Left lobe of liver (tissue), 2 donors: ENCODE measurements around the gene SLFN5. TPM values are rescaled to one million over a fixed set of nuclear protein-coding genes. Genes with fewer than 3 reads are reported as not detected.
"Not testable (repeated sequence)": the region's sequence is repeated elsewhere in the genome, so short reads cannot be mapped to it uniquely, and the experiment has no call there.

ENCODE experiments used
- ATAC-seq: fragments of 200-7000 bp; cut with Tn5 transposase; one replicate; pipeline ENCODE4 v1.9.1; 2020; ENCODE audit warnings: mild to moderate bottlenecking, moderate library complexity
- DNase-seq: peaks from one replicate; pipeline ENCODE4 v3.0.0-alpha.2; 2020; ENCODE audit warnings: low spot score
- total RNA-seq: library from RNA; stranded (reverse); gene quantifications from one replicate; pipeline ENCODE4 v1.2.1, GENCODE V29; 2021
- donor health status: DM: no; HTN: no; CAD: no; lungs with moderate emphysema.
- donor health status: DM: no; HTN: yes; CAD: no.

The SLFN5 gene
- total RNA-seq, 1 donor from 2014 or later, result 5.2 TPM

DNA sequence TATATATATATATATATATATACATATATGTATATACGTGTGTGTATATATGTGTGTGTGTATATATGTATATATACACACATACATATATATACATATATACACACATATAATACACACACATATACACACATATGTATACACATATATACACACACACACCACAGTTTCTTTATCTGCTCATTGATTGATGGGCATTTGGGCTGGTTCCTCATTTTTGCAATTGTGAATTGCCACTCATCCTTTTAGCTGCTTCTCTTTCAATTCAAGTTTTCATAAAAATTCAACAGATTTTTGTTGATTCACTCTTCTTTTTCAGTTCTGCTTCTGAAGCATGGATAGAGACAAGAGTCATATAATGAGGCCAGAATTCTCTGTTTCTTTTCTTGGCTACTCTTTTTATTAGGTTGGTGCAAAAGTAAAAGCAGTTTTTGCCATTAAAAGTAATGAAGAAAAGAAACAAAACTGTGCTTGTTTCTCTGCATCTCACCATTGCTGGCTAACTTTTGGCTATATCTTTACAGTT lies 44.5 kb downstream of the SLFN5 start:
- ATAC-seq (no peak), DNase-seq (no peak)

DNA sequence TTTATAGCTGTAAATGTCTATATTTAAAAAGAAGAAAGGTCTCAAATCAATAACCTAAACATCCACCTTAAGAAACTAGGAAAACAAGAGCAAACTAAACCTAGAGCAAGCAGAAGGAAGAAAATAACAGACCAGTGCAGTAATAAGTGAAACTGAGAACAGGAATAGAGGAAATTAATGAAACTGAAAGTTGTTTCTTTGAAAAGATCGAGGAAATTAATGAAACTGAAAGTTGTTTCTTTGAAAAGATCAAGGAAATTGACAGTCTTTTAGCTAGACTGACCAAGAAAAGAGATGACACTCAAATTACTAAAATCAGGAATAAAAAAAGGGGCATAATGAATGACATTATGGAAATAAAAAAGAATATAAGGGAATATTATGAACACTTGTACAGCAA lies 46.4 kb downstream of the SLFN5 start:
- DNase-seq (no peak), ATAC-seq (no peak)

DNA sequence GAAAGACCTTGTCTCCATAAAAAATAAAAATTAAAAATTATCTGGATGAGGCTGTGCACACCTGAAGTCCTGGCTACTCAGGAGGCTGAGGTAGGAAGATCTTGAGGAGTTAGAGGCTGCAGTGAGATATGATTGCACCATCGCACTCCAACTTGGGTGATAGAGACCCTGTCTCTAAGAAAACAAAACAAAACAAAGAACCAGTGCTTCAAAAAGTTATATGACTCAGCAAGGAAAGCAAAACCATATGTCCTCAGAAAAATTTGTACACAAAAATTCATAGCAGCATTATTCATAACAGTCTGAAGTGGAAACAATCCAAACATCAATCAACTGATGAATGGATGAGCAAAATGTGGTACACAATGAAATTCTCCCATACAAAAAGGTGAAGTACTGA lies 48.9 kb downstream of the SLFN5 start:
- DNase-seq (no peak), ATAC-seq (no peak)

DNA sequence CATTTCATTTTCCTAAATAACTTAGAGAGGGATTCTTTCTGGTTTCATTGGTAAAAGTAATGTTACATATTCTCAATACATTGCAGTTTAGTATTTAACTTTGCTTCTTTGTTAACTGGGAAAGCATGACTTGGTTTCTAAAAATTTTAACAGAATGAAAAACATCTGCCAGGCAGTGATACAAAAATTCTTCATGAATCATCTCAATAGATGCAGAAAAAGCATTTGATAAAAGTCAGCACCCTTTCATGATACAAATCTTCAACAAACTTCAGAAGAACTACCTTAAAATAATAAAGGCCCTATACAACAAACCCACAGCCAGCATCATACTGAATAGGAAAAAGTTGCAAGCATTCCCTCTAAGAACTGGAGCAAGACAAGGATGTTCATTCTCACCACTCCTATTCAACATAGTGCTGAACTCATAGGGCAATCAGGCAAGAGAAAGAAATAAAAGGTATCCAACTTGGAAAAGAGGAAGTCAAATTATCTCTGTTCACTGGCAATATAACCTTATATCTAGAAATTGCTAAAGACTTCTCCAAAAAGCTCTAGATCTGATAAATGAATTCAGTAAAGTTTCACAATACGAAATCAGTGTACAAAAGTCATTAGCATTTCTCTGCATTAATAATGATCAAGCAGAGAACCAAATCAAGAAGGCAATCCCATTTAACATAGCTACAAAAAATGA lies 50.4 kb downstream of the SLFN5 start:
- DNase-seq, result no peak
- ATAC-seq, result no peak

DNA sequence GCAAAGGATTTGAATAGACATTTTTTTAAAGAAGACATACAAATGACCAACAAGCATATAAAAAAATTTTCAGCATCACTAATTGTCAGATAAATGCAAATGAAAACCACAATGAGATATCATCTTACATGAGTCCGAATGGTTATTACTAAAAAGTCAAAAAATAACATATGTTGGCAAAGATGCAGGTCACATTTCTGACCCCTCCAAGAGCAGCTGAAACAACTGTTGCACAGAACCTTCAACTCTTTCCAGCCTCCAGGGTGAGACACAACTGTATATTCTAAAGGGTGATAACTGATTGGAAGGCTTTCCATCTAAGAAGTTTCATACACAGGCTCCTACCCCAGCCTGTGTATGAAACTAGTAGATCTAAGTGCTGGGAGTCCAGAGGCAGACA lies 51.9 kb downstream of the SLFN5 start:
- DNase-seq, result no peak
- ATAC-seq, result no peak

DNA sequence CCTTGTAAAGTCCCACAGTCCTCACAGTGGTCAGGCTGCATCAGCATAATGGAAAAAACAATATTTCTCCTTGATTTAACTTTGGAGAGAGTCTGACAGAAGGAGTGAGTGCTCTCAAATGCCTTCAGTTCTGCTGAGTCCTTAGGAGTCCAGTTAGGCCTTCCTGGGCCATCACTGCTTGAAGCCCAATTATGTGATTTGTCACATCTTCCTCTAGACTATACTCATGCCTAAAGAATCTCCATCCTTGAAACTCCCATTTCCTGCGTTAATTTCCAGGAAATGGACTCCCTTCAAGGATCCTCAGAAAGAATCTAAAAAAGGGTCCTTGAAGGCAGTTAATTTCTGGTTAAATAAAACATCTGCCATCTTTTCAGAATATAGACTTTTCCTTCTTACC lies 52.8 kb downstream of the SLFN5 start:
- DNase-seq, result no peak
- no peak for ATAC-seq

DNA sequence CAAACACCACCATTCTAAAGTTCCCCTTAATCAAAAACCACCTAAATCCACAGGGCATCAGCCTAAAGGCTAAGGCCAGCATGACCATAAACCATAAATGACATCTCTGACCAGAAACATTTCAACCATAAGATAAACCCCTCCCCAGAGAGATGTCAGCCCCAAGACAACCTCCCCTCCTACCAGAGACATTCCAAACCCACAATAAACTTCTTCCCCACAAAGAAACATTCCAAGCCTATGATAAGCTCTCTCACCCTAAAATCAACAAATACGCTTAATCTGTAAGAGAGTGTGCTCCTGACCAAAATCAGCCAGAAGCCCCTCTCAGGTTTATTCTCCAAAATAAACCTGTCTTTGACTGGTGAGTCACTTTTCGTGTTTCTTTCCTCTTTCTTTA lies 54.8 kb downstream of the SLFN5 start:
- DNase-seq (no peak), ATAC-seq (no peak)

DNA sequence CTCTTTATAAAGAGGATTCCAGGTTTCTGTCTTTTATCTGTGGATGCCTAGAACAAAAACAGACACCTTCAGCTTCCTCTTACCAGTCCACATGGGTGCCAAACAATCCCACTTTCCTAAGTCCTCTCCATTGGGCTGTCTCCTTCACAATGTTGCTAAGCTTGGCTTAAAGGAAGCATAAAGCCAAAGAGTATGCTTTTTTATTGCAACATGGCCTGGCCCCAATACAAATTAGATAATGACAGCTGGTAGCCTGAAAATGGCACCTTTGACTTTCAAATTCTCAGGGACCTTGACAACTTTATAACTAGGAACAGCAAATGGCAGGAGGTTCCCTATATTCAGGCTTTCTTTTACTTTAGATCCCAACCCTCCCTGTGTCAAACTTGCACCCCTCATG lies 55.8 kb downstream of the SLFN5 start:
- DNase-seq (no peak), ATAC-seq (no peak)

DNA sequence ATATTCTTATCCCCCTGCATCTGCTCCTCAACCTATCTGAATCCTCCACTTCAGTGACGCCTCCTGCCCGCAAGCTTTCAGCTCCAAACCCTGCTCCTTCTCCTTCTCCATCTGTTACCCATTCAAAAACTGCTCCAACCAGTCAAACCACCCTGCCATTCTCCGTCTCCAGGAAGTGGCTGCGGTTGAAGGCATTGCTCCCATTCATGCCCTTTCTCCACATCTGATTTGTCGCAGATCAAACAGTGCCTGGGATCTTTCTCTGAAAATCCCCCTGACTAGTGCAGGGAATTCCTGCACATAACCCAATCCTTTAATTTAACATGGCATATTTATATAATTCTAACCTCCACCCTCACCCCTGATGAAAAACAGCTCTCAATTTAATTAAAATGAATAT lies 56.3 kb downstream of the SLFN5 start:
- DNase-seq (no peak), ATAC-seq (no peak)

DNA sequence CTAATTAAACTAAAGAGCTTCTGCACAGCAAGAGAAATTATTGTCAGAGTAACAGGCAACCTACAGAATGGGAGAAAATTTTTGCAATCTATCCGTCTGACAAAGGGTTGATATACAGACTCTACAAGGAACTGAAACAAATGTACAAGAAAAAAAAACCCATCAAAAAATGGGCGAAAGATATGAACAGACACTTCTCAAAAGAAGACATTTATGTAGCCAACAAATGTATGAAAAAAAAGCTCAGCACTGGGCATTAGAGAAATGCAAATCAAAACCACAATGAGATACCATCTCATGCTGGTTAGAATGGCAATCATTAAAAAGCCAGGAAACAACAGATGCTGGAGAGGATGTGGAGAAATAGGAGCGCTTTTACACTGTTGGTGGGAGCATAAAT lies 66.5 kb downstream of the SLFN5 start:
- not testable (repeated sequence) for ATAC-seq, DNase-seq

DNA sequence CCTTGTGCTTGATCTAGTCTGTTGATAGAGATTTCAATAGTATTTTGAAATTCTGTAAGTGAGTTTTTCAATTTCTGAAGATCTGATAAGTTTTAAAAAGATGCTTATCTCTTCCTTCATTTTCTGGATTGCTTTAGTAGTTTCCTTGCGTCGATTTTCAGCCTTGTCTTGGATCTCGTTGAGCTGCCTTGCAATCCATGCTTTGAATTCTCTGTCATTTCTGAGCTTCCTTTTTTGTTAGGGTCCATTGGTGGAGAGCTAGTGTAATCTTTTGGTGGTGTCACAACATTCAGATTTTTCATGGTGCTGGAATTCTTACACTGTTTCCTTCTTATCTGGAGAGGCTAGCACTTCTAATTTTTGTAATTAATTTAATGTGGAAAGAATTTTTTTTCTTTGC lies 69.5 kb downstream of the SLFN5 start:
- ATAC-seq, result no peak
- DNase-seq, result no peak

DNA sequence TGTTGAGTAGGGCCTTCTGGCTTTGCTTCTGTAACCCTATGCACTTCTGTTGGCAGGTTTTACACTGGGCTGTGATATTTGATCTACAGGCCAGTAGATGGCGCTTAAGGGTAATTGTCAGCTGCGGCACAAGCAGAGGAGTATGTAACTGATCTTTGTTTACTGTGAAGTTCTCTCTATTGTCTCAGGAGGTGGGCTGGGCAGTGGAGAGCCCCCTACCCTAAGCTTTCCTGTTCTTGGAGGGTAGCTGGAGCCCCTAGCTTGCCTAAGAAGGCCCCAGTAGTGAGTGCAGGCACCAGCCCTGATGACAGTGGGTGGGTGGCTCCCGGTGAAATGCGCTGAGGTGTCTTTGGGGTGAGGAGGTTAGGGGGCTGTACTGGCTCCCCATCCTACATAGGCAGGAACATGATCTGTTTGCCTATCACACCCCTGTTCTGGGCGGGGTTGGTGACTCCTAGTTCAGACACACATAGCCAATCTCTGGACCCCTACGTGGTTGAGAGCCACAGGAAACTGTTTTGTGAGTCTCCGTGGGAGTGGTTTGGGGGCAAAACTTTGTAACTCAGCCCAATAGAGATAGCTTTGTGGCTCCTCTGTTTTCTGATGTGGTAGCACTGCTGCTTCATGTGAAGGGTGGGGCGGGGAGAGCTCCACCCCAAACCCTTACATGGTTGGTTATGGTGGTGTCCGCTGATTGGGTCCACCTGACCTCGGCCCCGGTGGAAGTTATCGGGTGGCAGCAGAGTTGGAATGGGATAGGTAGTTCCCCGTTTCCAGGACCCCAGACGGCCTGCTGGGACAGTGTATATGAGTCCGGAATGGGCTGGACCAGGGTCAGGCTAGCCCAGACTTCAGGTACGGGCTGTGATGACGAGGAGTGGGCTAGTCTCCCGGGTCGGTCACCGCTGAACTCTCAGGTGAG lies 70.2 kb downstream of the SLFN5 start:
- ATAC-seq (peak; percentile 98), DNase-seq (peak; percentile 52)

DNA sequence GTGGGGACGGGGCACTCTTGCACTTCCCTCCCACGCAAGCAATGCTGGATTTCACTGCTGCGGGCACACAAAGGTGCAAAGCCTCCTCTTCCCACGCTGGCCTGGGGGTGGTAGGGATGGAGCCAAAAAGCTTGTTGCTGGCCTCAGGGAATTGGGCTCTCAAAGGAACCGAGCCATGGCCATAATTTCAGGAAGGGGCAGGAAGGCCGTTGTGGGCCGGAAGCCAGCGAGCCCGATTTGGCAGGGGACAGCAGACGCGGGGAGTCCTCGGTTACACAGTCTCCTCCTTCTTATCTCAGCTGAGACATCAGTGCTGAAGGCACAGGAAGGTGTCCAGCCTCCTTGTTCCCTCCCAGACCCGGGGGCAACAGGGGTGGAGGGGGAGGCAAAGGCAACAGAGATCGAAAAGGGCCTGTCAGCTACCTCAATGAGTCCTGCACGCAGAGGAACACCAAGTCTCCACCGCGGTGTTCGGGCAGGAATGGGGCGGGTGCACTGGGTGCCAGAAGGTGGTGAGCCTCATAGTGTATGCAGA lies 71.1 kb downstream of the SLFN5 start:
- peak; percentile 49 for DNase-seq
- peak; percentile 12 for ATAC-seq

DNA sequence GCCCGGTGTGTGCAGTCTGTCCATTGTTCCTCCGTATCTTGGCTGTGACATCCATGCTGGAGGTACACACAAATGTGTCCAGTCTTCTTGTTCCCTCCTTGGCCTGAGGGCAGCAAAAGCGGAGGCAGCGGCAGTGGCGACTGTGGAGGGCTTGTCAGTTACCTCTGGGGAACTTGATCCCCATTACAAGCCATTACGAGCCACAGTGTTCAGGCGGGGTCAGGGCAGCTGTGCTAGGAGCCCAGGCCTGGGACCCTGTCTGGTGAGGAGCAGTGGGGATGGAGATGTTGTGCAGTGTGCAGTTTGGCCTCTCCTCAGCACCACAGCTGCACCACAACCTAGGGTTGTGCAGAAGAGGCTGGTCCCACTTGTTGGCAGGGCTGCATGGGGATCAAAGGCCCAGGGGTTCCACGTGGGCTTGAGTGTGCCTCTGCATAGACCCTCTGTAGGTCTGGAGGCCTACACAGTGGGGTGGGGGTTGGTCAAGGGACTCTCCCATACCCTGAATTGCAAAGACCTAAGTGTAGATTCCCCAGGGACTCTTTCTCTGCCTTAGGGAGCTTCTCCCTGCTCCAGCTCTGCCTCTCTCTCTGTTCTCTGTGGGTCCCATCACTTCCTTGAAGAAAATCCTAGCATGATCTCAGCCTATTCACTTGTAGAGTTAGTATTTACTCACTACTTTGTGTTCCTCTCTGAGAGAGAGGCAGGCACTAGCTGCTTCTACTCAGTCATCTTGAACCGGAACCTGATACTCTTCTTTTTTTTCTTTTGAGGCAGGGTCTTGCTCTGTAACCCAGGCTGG lies 71.7 kb downstream of the SLFN5 start:
- ATAC-seq, result no peak
- DNase-seq, result no peak

DNA sequence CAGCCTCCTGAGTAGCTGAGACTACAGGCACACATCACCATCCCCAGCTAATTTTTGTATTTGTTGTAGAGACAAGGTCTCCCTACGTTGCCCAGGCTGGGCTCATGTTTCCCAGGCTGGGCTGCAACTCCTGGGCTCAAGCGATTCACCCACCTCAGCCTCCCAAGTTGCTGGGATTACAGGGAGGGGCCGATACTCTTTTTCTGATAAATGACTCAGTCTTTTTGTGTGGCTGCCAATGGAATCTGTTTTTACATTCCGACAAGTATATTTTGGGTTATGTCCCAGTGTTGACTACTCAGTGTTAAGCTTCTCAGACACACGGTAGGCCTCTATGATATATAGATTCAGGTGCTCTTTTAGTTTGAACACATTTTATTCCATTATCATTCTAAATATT lies 72.4 kb downstream of the SLFN5 start:
- ATAC-seq (no peak), DNase-seq (no peak)

DNA sequence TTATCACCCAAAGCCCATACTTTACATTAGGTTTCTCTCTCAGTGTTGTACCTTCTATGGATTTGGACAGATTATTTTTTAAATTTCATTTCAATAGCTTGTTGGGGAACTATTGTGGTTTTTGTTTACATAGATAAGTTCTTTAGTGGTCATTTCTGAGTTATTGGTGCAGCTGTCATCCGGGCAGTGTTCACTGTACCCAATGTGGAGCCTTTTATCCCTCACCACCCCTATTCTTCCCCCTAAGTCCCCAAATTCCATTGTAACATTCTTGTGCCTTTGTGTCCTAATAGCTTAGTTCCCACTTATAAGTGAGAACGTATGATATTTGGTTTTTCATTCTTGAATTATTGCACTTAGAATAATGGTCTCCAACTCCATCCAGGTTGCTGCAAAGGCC lies 73.1 kb downstream of the SLFN5 start:
- DNase-seq, result no peak
- no peak for ATAC-seq

DNA sequence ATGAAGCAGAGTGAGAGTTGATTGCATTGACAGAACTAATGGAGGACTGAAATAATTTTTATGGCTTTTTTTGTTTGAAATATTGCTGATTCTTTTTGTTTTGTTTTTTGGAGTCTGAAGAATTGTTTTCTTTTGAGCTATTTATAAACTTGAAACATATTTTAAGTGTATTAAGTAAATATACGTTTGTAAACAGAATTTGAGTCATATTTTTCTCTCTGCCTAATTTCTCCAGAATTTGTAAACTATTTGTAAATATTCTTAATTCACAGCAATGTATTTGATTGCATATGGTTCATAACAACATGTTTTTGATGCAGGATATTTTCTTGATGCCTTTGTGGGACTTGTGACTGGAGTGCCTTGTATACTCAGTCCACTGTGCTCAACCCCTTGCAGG lies 79.9 kb downstream of the SLFN5 start:
- DNase-seq, result no peak
- no peak for ATAC-seq
